ENCODE results near the gene PPFIBP1.
"Not testable (repeated sequence)": the region's sequence is repeated elsewhere in the genome, so short reads cannot be mapped to it uniquely, and the experiment has no call there.

PPFIBP1 gene

DNA sequence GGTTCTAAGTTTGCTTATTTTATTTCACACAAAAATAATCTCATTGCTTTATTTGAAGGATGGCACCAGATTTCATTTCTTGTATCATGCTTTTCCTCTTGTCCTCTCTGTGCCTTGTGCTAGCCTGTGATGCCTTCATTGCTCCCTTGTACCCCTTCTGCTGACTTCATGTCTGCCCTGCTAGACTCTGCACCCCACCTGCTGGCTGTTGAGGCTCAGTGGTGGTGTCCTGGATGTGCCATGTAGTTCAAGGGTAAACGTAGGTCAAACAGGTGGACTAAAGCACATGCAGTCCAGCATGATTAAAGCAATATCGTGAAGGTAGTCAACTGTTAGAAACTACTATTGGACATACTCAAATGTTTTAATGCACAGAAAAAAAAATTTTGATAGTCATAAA, 208.3 kb downstream of the PPFIBP1 start:
- no peaks in the 10 kb centered on the region for H3K9me3 Mint-ChIP-seq
- no peaks in the 10 kb centered on the region for H3K27me3 Mint-ChIP-seq
- H3K27ac Mint-ChIP-seq = no peak overlapping the region
- peaks cover 12% of the 10 kb centered on the region for H3K36me3 Mint-ChIP-seq
- DNase-seq (ENCODE audit: low spot score in 2 of 2) (no peak), ATAC-seq (ENCODE audit: low read depth) (no peak)
- H3K4me3 Mint-ChIP-seq = no peak overlapping the region
- H3K4me1 Mint-ChIP-seq = no peaks in the 10 kb centered on the region

GRCh38 chr12:27733052-27733656, 209.1 kb downstream of the PPFIBP1 start:
- DNase-seq (ENCODE audit: low spot score in 2 of 2) = peak in 1 of 2 donors; percentile 20
- Mint-ChIP-seq H3K27ac (no peak overlapping the region), H3K4me1 (no peaks in the 10 kb centered on the region), H3K27me3 (no peaks in the 10 kb centered on the region), H3K36me3 (peaks cover 14% of the 10 kb centered on the region), H3K9me3 (no peaks in the 10 kb centered on the region), H3K4me3 (no peak overlapping the region)
- ATAC-seq (ENCODE audit: low read depth) = peak; percentile 46

GRCh38 chr12:27733791-27734190, 209.8 kb downstream of the PPFIBP1 start:
- Mint-ChIP-seq H3K27me3 (no peaks in the 10 kb centered on the region), H3K9me3 (no peaks in the 10 kb centered on the region), H3K4me1 (no peaks in the 10 kb centered on the region), H3K4me3 (no peak overlapping the region), H3K27ac (no peak overlapping the region), H3K36me3 (peaks cover 14% of the 10 kb centered on the region)
- ATAC-seq (ENCODE audit: low read depth) = no peak
- no peak for DNase-seq (ENCODE audit: low spot score in 2 of 2)

DNA sequence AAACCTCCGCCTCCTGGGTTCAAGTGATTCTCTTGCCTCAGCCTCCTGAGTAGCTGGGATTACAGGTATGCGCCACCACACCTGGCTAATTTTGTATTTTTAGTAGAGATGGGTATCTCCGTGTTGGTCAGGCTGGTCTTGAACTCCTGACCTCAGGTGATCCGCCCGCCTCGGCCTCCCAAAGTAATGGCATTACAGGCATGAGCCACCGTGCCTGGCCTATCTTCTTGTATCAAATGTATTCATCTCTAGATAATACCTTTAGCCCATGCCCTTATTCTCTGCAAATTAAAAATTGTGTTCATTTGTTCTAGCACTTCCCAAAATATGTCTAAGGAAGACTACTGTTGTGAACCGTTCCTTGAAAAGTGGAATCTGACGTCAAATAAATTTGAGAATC, 210.3 kb downstream of the PPFIBP1 start:
- not testable (repeated sequence) for DNase-seq (ENCODE audit: low spot score in 2 of 2); H3K9me3 Mint-ChIP-seq; H3K4me3 Mint-ChIP-seq; H3K4me1 Mint-ChIP-seq; H3K27ac Mint-ChIP-seq; H3K27me3 Mint-ChIP-seq; ATAC-seq (ENCODE audit: low read depth)
- peaks cover 14% of the 10 kb centered on the region for H3K36me3 Mint-ChIP-seq

DNA sequence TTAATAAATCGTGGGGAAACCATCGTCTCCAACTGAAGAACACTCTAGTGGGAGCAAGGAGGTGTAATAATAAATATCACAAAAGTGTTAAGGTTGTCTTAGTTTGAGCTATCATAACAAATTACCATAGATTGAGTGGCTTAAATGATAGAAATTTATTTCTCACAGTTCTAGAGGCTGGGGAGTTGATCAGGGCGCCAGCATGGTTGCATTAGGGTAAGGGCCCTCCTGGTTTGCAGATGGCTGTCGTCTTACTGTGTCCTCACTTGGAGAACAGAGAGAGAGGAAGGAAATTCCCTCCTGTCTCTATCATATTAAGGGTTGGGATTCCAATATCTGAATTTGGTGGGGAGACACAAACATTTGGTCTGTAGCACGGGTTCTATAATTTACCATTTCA, 219.6 kb downstream of the PPFIBP1 start:
- H3K9me3 Mint-ChIP-seq = no peaks in the 10 kb centered on the region
- DNase-seq (ENCODE audit: low spot score in 2 of 2) = no peak
- no peak for ATAC-seq (ENCODE audit: low read depth)
- H3K36me3 Mint-ChIP-seq = peaks cover 25% of the 10 kb centered on the region
- H3K27ac Mint-ChIP-seq = no peak overlapping the region
- H3K4me3 Mint-ChIP-seq = no peak overlapping the region
- peaks cover 2% of the 10 kb centered on the region for H3K4me1 Mint-ChIP-seq
- no peaks in the 10 kb centered on the region for H3K27me3 Mint-ChIP-seq
